T-helper 2 cell treated with Interferon-gamma antibody and Interleukin-4, amounts not matched to agents 5 μg/mL and 100 μg/mL, for 36 hours (primary cell): Measurements from ENCODE around the gene LUC7L.
"Not testable (repeated sequence)": the region's sequence is repeated elsewhere in the genome, so short reads cannot be mapped to it uniquely, and the experiment has no call there.

Source experiments
- DNase-seq: peaks from one replicate; pipeline ENCODE4 v3.0.0; 2021; ENCODE audit warnings: low spot score
- H3K27ac Mint-ChIP-seq: one replicate; pipeline ENCODE4 v1.8.0; 2021; ENCODE audit warnings: mild to moderate bottlenecking, mixed read lengths
- H3K27me3 Mint-ChIP-seq: one replicate; pipeline ENCODE4 v1.8.0; 2021; ENCODE audit warnings: low read depth, mixed read lengths
- H3K36me3 Mint-ChIP-seq: one replicate; pipeline ENCODE4 v1.8.0; 2021; ENCODE audit warnings: low read depth, mixed read lengths
- H3K4me1 Mint-ChIP-seq: one replicate; pipeline ENCODE4 v1.8.0; 2021; ENCODE audit warnings: low read depth, mixed read lengths
- H3K4me3 Mint-ChIP-seq: one replicate; pipeline ENCODE4 v1.8.0; 2022; ENCODE audit warnings: mild to moderate bottlenecking, moderate library complexity, mixed read lengths
- H3K9me3 Mint-ChIP-seq: one replicate; pipeline ENCODE4 v1.8.0; 2021; ENCODE audit warnings: mixed read lengths

The LUC7L gene

DNA sequence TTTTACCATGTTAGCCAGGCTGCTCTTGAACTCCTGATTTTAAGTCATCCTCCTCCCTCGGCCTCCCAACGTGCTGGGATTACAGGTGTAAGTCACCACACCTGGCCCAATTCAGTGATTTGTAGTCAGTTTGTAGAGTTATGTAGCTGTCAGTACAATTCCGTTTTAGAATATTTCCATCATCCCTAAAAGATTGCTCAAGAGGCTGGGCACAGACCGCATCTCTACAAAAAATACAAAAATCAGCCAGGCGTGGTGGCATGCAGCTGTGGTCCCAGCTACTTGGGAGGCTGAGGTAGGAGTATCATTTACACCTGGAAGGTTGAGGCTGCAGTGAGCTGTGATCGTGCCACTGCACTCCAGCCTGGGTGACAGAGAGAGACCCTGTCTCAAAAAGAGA, 25.9 kb upstream of the LUC7L start:
- peak overlapping the region; percentile 36 for H3K4me3 Mint-ChIP-seq
- no peaks in the 10 kb centered on the region for H3K27me3 Mint-ChIP-seq

DNA sequence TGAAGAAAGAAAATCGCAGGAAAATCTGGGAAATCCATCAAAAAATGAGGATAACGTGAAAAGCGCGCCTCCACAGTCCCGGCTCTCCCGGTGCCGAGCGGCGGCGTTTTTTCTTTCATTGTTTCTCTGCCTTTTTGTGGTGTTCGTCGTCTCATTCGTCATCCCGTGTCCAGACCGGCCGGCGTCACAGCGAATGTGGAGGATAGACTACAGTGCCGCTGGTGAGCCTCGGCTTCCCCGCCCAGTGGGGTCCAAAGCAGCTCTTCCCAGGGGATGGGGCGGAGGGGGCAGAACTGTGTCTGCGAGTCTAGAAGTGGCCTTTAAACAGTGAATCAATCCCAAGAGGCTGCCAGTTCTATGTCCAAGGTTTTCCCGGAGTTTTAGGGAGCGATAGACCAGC, 25.2 kb upstream of the LUC7L start:
- Mint-ChIP-seq H3K4me3 (peak overlapping the region; percentile 46), H3K27ac (no peak overlapping the region), H3K4me1 (peaks cover 22% of the 10 kb centered on the region), H3K36me3 (peaks cover 15% of the 10 kb centered on the region), H3K9me3 (no peaks in the 10 kb centered on the region), H3K27me3 (no peaks in the 10 kb centered on the region)
- no peak for DNase-seq

More for the DNA sequence above, 25.9 kb upstream of the LUC7L start:
- peaks cover 15% of the 10 kb centered on the region for H3K36me3 Mint-ChIP-seq
- H3K27ac Mint-ChIP-seq, result peak overlapping the region; percentile 8
- no peaks in the 10 kb centered on the region for H3K9me3 Mint-ChIP-seq
- DNase-seq, result no peak
- peaks cover 22% of the 10 kb centered on the region for H3K4me1 Mint-ChIP-seq

DNA sequence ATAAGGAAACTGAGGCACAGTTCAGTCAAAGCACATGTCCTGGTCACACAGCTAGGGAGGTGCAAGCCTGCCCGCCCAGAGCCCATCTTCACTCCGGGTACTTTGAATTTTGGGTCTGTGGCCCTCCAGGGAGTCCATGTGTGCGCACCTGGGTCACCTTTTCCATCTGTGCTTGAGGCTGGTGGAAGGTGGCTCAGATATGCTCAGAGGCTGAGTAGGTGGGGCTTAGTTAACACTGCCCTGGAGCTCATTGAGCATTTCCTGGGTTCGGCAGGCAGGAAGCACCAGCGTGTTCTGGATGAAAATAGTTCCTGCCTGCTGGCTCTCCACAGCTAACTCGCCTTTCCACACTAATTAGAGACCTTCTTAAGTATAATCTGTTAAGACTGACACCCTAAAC, 24.6 kb upstream of the LUC7L start:
- Mint-ChIP-seq H3K27ac (peak overlapping the region; percentile 75), H3K4me3 (peak overlapping the region; percentile 46), H3K36me3 (peaks cover 15% of the 10 kb centered on the region), H3K4me1 (peaks cover 22% of the 10 kb centered on the region), H3K9me3 (no peaks in the 10 kb centered on the region), H3K27me3 (no peaks in the 10 kb centered on the region)
- no peak for DNase-seq

DNA sequence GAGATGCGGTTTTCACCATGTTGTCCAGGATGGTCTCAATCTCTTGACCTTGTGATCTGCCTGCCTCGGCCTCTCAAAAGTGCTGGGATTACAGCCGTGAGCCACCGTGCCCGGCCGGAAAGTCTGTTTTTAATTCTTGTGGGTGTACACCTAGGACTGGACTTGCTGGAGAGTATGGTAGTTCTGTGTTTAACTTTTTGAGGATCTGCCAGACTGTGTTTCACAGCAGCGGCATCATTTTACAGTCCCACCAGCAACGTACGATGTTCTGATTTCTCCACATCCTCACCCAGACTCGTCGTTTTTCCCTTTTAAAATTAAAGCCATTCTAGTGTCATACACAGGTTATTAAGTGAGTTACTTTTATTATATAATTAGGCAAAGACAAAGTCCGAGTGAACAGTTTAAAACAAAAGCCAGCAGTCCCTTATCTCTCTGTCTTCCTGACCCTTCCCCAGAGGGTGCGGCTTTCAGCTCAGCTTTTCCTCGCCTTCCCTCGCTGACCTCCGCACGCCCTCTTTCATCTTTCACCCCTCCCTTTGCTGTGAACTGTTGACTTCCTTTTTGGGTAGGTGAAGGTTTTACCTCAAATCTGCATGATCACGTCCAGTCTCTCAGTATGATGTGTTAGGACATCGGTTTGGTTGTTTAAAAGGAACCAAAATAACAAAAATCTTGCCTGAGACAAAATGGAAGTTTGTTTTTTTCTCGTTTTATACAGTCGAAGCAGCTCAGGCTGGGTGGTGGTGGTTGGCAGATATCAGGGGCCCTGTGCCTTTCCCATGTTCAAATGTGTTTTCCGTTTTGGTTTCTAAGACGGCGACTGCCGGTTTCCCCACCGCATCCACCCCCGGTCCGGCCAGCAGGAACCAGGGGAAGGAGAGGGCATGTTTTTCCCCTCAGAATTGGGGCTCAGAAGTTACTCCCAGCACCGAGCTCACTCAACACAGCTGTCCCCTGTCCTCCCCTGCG, 23.4 kb upstream of the LUC7L start:
- H3K4me3 Mint-ChIP-seq, result peak overlapping the region; percentile 85
- peaks cover 13% of the 10 kb centered on the region for H3K36me3 Mint-ChIP-seq
- no peaks in the 10 kb centered on the region for H3K27me3 Mint-ChIP-seq
- DNase-seq, result peak; percentile 55
- H3K4me1 Mint-ChIP-seq, result peaks cover 22% of the 10 kb centered on the region
- peak overlapping the region; percentile 93 for H3K27ac Mint-ChIP-seq
- no peaks in the 10 kb centered on the region for H3K9me3 Mint-ChIP-seq

DNA sequence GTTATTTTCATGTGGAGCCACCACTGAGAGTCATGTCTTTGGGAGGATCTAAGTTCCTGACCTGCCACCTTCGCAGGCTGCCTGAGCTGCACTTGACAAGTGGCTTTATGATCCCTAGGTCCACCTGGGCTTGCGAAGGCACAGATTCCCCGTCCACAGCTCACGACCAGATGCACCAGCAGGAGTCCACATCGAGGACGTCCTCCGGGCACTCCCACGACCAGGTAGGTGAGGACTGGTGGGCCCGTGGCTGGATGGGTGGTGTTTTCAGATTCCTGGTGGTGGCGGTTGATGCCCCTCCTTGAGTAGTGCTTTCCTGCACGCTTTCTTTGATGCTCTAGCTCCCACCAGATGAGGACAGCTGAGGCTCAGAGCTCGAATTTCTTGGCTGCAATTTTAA, 20.2 kb upstream of the LUC7L start:
- DNase-seq, result no peak
- Mint-ChIP-seq H3K4me1 (peaks cover 16% of the 10 kb centered on the region), H3K4me3 (no peak overlapping the region), H3K27me3 (no peaks in the 10 kb centered on the region), H3K36me3 (peaks cover 4% of the 10 kb centered on the region), H3K9me3 (no peaks in the 10 kb centered on the region), H3K27ac (no peak overlapping the region)

DNA sequence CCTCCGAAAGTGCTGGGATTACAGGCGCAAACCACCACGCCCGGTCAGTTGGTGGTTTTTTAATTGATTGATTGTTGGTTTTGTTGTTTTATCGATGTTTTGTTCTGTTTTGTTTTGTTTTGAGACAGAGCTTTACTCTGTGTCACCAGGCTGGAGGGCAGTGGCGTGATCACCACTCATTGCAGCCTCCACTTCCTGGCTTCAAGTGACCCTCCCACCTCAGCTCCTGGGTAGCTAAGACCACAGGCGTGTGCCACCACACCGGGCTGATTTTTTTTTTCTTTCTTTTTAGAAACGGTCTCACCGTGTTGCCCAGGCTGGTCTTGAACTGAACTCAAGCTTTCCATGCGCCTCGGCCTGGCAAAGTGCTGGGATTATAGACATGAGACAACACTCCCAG, 17.8 kb upstream of the LUC7L start:
- no peaks in the 10 kb centered on the region for H3K4me1 Mint-ChIP-seq
- peaks cover 1% of the 10 kb centered on the region for H3K36me3 Mint-ChIP-seq
- H3K4me3 Mint-ChIP-seq, result no peak overlapping the region
- no peaks in the 10 kb centered on the region for H3K9me3 Mint-ChIP-seq
- no peaks in the 10 kb centered on the region for H3K27me3 Mint-ChIP-seq
- no peak for DNase-seq
- no peak overlapping the region for H3K27ac Mint-ChIP-seq

DNA sequence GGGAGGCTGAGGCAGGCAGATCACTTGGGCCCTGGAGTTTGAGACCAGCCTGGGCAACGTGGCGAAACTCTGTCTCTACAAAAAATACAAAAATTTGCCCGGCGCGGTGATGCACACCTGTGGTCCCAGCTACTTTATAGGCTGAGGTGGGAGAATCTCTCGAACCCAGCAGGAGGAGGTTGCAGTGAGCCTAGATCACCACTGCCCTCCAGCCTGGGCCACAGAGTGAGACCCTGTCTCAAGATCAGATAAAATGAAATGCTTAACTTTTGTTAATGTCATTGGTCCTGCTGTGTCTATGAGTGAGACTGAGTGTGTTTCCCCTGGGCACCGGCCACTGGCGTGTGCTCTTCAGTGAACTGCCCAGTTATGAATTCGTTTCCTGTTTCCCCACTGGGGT, 15.9 kb upstream of the LUC7L start:
- no peaks in the 10 kb centered on the region for H3K9me3 Mint-ChIP-seq
- peaks cover 2% of the 10 kb centered on the region for H3K4me1 Mint-ChIP-seq
- H3K27ac Mint-ChIP-seq, result no peak overlapping the region
- no peak overlapping the region for H3K4me3 Mint-ChIP-seq
- no peaks in the 10 kb centered on the region for H3K36me3 Mint-ChIP-seq
- H3K27me3 Mint-ChIP-seq, result no peaks in the 10 kb centered on the region
- no peak for DNase-seq

DNA sequence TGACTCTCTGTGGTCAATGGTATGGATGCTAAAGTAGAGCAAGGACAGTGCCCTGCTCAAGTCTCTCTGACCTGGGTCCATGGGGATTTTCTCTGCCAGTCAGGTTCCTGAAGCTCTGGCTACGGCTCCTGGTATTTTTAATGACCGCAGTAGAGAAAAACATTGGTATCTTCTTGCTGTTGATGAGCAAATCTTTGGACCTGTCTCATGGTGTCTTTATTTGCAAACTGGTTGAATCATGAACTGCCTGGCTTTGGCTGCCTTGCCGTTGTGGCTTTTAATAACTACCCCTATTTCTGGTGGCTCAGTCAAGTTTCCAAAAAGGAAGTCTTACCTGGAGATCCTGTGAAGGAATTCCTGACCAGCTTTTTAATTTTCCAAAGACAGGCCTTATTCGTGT, 14.1 kb upstream of the LUC7L start:
- Mint-ChIP-seq H3K27me3 (no peaks in the 10 kb centered on the region), H3K4me3 (no peak overlapping the region), H3K9me3 (no peaks in the 10 kb centered on the region), H3K36me3 (no peaks in the 10 kb centered on the region), H3K4me1 (peaks cover 7% of the 10 kb centered on the region), H3K27ac (no peak overlapping the region)
- DNase-seq, result no peak

DNA sequence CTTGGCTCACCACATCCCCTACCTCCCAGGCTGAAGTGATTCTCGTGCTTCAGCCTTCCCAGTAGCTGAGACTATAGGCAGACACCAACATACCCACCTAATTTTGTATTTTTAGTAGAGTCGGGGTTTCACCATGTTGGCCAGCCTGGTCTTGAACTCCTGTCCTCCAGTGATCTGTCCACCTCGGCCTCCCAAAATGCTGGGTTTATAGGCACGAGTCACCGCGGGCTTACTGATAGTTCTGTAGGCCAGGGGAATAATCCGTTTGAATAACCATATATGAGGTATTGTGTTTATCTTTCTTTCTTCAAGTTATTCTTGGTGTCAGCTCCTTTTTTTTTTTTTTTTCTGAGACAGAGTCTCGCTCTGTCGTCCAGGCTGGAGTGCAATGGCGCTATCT, 13.0 kb upstream of the LUC7L start:
- Mint-ChIP-seq H3K27ac (no peak overlapping the region), H3K36me3 (no peaks in the 10 kb centered on the region), H3K4me1 (peaks cover 7% of the 10 kb centered on the region), H3K4me3 (no peak overlapping the region), H3K9me3 (no peaks in the 10 kb centered on the region), H3K27me3 (no peaks in the 10 kb centered on the region)
- no peak for DNase-seq

DNA sequence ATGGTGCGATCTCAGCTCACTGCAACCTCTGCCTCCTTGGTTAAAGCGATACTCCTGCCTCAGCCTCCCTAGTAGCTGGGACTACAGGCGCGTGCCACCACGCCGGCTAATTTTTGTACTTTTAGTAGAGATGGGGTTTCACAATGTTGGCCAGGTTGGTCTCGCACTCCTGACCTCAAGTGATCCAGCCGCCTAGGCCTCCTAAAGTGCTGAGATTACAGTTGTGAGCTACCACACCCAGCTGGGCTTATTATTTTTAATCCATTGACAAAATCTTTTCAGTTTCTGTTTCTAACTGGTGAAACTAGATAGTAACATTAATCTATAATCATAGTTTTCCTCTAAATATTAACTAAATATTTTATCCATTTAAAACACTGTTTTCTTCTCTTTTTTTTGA, 11.3 kb upstream of the LUC7L start:
- Mint-ChIP-seq H3K4me3 (no peak overlapping the region), H3K36me3 (peaks cover 2% of the 10 kb centered on the region), H3K9me3 (no peaks in the 10 kb centered on the region), H3K27ac (no peak overlapping the region), H3K4me1 (peaks cover 10% of the 10 kb centered on the region), H3K27me3 (no peaks in the 10 kb centered on the region)
- no peak for DNase-seq

DNA sequence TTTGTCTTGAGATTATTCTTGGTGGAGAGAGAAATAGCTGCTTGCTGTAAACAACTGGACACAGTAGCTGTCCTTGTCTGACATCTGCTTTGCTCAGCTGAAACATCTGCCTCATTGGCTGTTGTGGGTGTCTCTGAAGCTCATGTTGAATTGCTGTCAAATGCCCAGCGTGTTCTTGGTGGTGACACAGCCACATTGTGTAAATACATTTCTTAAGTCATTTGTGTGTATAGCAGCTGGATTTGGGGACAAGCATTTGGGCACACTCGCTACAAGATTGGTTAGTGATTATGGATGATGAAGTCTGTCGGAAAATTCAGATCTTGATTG, 10.7 kb upstream of the LUC7L start:
- H3K27me3 Mint-ChIP-seq, result no peaks in the 10 kb centered on the region
- no peak overlapping the region for H3K27ac Mint-ChIP-seq
- DNase-seq, result no peak
- H3K4me1 Mint-ChIP-seq, result peaks cover 16% of the 10 kb centered on the region
- no peak overlapping the region for H3K4me3 Mint-ChIP-seq
- H3K9me3 Mint-ChIP-seq, result no peaks in the 10 kb centered on the region
- peaks cover 2% of the 10 kb centered on the region for H3K36me3 Mint-ChIP-seq

DNA sequence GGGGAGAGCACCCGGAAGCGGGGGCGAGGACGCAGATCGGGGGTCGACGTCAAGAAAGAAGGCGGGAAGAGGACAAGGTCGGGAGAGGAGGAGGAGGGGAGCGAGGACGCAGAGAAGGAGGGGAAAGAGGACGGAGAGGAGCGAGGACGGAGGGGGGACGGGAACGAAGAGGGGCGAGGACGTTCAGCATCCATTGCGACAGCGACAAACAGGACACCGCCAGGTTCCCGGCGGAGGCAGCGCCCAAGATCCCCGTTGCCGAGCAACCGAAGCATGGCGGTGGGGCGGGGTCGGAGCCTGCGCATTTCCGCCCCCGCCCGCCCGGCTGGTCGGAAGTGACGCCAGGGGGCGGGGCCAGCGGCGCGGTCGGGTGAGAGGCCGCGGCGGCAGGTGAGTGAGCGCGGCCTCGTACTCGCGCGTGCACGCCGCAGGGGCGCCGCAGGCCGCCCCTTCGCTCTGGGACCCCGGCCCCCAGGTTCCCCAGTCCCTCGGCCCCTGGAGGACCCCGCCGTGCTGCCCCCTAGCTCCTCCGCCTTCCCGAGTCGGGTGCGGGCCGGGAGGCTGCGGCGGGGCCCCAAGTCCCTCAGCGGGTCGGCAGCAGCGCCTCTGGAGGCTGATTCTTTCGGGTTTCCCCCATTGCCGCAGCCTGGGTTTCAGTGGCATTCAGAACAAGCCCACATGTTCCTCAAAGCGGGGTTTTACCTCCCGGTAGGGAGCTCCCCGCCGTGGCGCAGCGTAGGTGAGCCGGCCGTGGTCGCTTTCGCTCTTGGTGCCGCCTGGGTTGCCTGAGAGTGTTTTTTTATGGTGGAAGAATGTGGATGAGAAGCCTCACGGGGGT, 5.4 kb upstream of the LUC7L start, which contains the start of gene FAM234A:
TSS of gene FAM234A (plus strand) at position 354 of the 838 bp plus-strand sequence. CDS start 19,593 bp downstream, outside the sequence.
- Mint-ChIP-seq H3K27me3 (no peaks in the 10 kb centered on the region), H3K36me3 (peaks cover 2% of the 10 kb centered on the region), H3K4me1 (peaks cover 13% of the 10 kb centered on the region), H3K27ac (peak within 1 kb of the TSS; percentile 99), H3K4me3 (peak within 1 kb of the TSS; percentile 98), H3K9me3 (no peaks in the 10 kb centered on the region)
- DNase-seq, result peak; percentile 95

DNA sequence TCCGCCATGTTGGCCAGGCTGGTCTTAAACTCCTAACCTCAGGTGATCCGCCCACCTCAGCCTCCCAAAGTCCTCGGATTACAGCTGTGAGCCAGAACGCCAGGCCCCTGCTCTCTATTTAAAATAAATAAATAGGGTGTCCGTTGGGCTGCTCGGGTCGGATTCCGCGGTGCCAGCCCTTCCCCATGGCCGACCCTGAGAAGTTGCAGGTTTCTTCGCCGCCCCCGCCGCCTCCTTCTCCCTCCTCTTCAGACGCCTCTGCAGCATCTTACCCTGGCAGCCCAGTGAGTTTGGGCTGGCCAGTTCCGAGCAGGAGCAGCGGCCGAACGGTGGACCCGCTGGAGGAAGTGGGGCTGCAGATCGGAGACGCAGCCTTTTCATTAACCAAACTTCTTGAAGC, 1.7 kb upstream of the LUC7L start:
- Mint-ChIP-seq H3K27me3 (no peaks in the 10 kb centered on the region), H3K36me3 (peaks cover 25% of the 10 kb centered on the region), H3K4me3 (no peak overlapping the region), H3K27ac (no peak overlapping the region), H3K9me3 (no peaks in the 10 kb centered on the region), H3K4me1 (peaks cover 30% of the 10 kb centered on the region)
- DNase-seq, result no peak

DNA sequence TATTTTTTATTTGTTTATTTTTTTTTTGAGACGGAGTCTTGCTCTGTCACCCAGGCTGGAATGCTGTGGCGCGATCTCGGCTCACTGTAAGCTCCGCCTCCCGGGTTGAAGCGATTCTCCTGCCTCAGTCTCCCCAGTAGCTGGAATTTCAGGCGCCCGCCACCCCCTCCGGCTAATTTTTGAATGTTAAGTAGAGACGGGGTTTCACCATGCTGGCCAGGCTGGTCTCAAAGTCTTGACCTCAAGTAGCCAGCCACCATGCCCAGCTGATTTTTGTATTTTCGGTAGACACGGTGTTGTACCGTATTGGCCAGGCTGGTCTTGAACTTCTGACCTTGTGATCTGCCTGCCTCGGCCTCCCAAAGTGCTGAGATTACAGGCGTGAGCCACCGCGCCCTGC, 1.1 kb upstream of the LUC7L start:
- not testable (repeated sequence) for H3K9me3 Mint-ChIP-seq, H3K27ac Mint-ChIP-seq, H3K4me3 Mint-ChIP-seq, DNase-seq, H3K27me3 Mint-ChIP-seq
- Mint-ChIP-seq H3K4me1 (peaks cover 27% of the 10 kb centered on the region), H3K36me3 (peaks cover 30% of the 10 kb centered on the region)
